GM12878 (cell line): ENCODE data around the gene GLG1. TPM values are rescaled to one million over a fixed set of nuclear protein-coding genes. Genes with fewer than 3 reads are reported as not detected.

ENCODE experiments used
- ATAC-seq: fragments of 200-7000 bp; cut with Tn5 transposase; 3 replicates; pipeline ENCODE4 v1.9.1; 2020; ENCODE audit warnings: mild to moderate bottlenecking, moderate library complexity
- BruUV-seq: library from RNA; stranded (reverse); fragments of 400-500 nt; replicated peaks from 2 replicates; lab custom pipeline; 2021; lab: Mats Ljungman, UMichigan
- CTCF ChIA-PET: fragments of 300-600 bp; sonication (Branson Sonifier 250); formaldehyde crosslinking; extraction: SDS; loops from one replicate; lab custom pipeline; 2021; ENCODE audit warnings: inconsistent platforms; lab: Yijun Ruan, JAX
- POLR2A ChIA-PET: fragments of 350-600 bp; formaldehyde crosslinking; extraction: SDS; loops from one replicate; lab custom pipeline; 2021; ENCODE audit warnings: inconsistent platforms; lab: Charles Lee
- RAD21 ChIA-PET: fragments of 300-600 bp; sonication (Branson Sonifier 250); formaldehyde crosslinking; loops from one replicate; lab custom pipeline; 2023; ENCODE audit warnings: antibody characterized with exemption; ENCODE audit not compliant: unreplicated experiment; lab: Charles Lee
- SMC1A ChIA-PET: fragments of 300-600 bp; sonication (Branson Sonifier 250); formaldehyde crosslinking; loops from one replicate; lab custom pipeline; 2023; ENCODE audit not compliant: unreplicated experiment, uncharacterized antibody; lab: Charles Lee
- DNase-seq: peaks from one replicate; pipeline ENCODE4 v3.0.0-alpha.2; 2011; ENCODE audit warnings: low read depth, low spot score
- FAIRE-seq: peaks from 3 replicates; lab custom pipeline; 2011; peaks lifted over from hg19 to GRCh38; lab: Jason Lieb, UNC
- H2AFZ ChIP-seq: 2 replicates; pipeline ENCODE4 v1.6.0; 2011; ENCODE audit warnings: low read depth, low read length, control low read depth; ENCODE audit not compliant: control insufficient read depth
- H3K27ac ChIP-seq: 2 replicates; pipeline ENCODE4 v1.5.1; 2011; ENCODE audit warnings: control low read depth; ENCODE audit not compliant: control insufficient read depth, insufficient read depth
- H3K27me3 ChIP-seq, 2 experiments: replicated peaks in 1 of 2; 2 replicates each; pipeline versions ENCODE4 v1.6.0 to v1.6.1; 2011; ENCODE audit warnings: low read length in 1 of 2; ENCODE audit not compliant: control insufficient read depth in 2 of 2, insufficient read depth in 2 of 2
- H3K36me3 ChIP-seq, 2 experiments: 2 replicates each; pipeline ENCODE4 v1.5.1; 2011; ENCODE audit warnings: low read length in 1 of 2; ENCODE audit not compliant: control insufficient read depth in 2 of 2, insufficient read depth in 2 of 2
- H3K4me1 ChIP-seq: 2 replicates; pipeline ENCODE4 v1.6.1; 2011; ENCODE audit warnings: mild to moderate bottlenecking, low read length, moderate library complexity, mixed read lengths; ENCODE audit not compliant: control insufficient read depth, insufficient read depth
- H3K4me2 ChIP-seq: 2 replicates; pipeline ENCODE4 v1.6.0; 2011; ENCODE audit warnings: control low read depth; ENCODE audit not compliant: control insufficient read depth, insufficient read depth
- H3K4me3 ChIP-seq: fragments of 200-600 bp; sonication (generic); 2 replicates; pipeline ENCODE4 v1.5.1; 2016
- H3K79me2 ChIP-seq: 2 replicates; pipeline ENCODE4 v1.6.0; 2011; ENCODE audit warnings: low read length; ENCODE audit not compliant: control insufficient read depth, insufficient read depth
- H3K9ac ChIP-seq: 2 replicates; pipeline ENCODE4 v1.8.0; 2011; ENCODE audit warnings: low read length, control low read depth, mixed read lengths; ENCODE audit not compliant: control insufficient read depth, insufficient read depth
- H3K9me3 ChIP-seq: replicated peaks from 3 replicates; pipeline ENCODE4 v1.5.1; 2011; ENCODE audit warnings: mild to moderate bottlenecking, low read length; ENCODE audit not compliant: control insufficient read depth, insufficient read depth
- H4K20me1 ChIP-seq: 2 replicates; pipeline ENCODE4 v1.6.0; 2011; ENCODE audit not compliant: control insufficient read depth, insufficient read depth
- ATF7 ChIP-seq: fragments of 450-650 bp; IDR thresholded peaks from 2 replicates; pipeline ENCODE4 v1.6.1; 2016; ENCODE audit warnings: low read depth, mild to moderate bottlenecking
- BCL11A ChIP-seq: IDR thresholded peaks from 2 replicates; pipeline ENCODE4 v1.6.1; 2011; ENCODE audit warnings: low read depth, low read length
- CBFB ChIP-seq: IDR thresholded peaks from 2 replicates; pipeline ENCODE4 v1.6.1; 2016; ENCODE audit warnings: antibody characterized with exemption, low read depth
- CREB1 ChIP-seq: IDR thresholded peaks from 2 replicates; pipeline ENCODE4 v1.6.1; 2012; ENCODE audit warnings: low read depth, mild to moderate bottlenecking, inconsistent platforms
- EED ChIP-seq: sonication (generic); IDR thresholded peaks from 2 replicates; pipeline ENCODE4 v1.6.1; 2016; ENCODE audit warnings: antibody characterized with exemption, low read depth
- EGR1 ChIP-seq, 2 experiments: IDR thresholded peaks; 1 replicate in 1 of 2; 2 replicates in 1 of 2; pipeline ENCODE4 v1.6.1; 2011 to 2012; ENCODE audit warnings: low read depth in 2 of 2, low read length in 2 of 2, borderline replicate concordance in 1 of 2, mild to moderate bottlenecking in 1 of 2, moderate library complexity in 1 of 2
- EZH2 ChIP-seq: IDR thresholded peaks from 2 replicates; pipeline ENCODE4 v1.6.1; 2012; ENCODE audit warnings: low read depth, mild to moderate bottlenecking, control low read depth, inconsistent platforms, low read length, borderline replicate concordance; ENCODE audit not compliant: control insufficient read depth
- FOXM1 ChIP-seq: IDR thresholded peaks from 2 replicates; pipeline ENCODE4 v1.6.1; 2012; ENCODE audit warnings: low read depth, mild to moderate bottlenecking, inconsistent platforms, low read length, moderate library complexity
- MEF2A ChIP-seq: IDR thresholded peaks from 2 replicates; pipeline ENCODE4 v1.6.1; 2011; ENCODE audit warnings: low read depth, mild to moderate bottlenecking, low read length, moderate library complexity; ENCODE audit not compliant: insufficient read depth
- MLLT1 ChIP-seq: fragments of 450-650 bp; IDR thresholded peaks from 2 replicates; pipeline ENCODE4 v1.6.1; 2016; ENCODE audit warnings: mild to moderate bottlenecking
- NR2C2 ChIP-seq: IDR thresholded peaks from 2 replicates; pipeline ENCODE4 v1.6.1; 2011; ENCODE audit warnings: borderline replicate concordance, low read depth; ENCODE audit not compliant: control insufficient read depth, insufficient read length
- NR2F1 ChIP-seq: fragments of 450-650 bp; conservative IDR thresholded peaks from 2 replicates; pipeline ENCODE4 v1.6.1; 2017; ENCODE audit warnings: mild to moderate bottlenecking
- PAX5 ChIP-seq: IDR thresholded peaks from 2 replicates; pipeline ENCODE4 v1.6.1; 2011; ENCODE audit warnings: low read depth, low read length, borderline replicate concordance
- PML ChIP-seq: IDR thresholded peaks from 2 replicates; pipeline ENCODE4 v1.6.1; 2012; ENCODE audit warnings: low read length, inconsistent platforms
- RAD21 ChIP-seq: IDR thresholded peaks from 2 replicates; pipeline ENCODE4 v1.6.1; 2011; ENCODE audit warnings: mild to moderate bottlenecking, low read depth, low read length, moderate library complexity; ENCODE audit not compliant: insufficient read depth
- SMC3 ChIP-seq: IDR thresholded peaks from 2 replicates; pipeline ENCODE4 v1.6.1; 2011; ENCODE audit warnings: low read length, improper control_type of control experiment, borderline replicate concordance
- SRF ChIP-seq, 2 experiments: IDR thresholded peaks; 2 replicates each; pipeline ENCODE4 v1.6.1; 2011; ENCODE audit warnings: low read depth in 2 of 2, low read length in 2 of 2, mild to moderate bottlenecking in 1 of 2, moderate library complexity in 1 of 2
- TCF3 ChIP-seq: IDR thresholded peaks from 2 replicates; pipeline ENCODE4 v1.6.1; 2012; ENCODE audit warnings: low read depth, mild to moderate bottlenecking, low read length, borderline replicate concordance; ENCODE audit not compliant: insufficient read depth
- YY1 ChIP-seq: IDR thresholded peaks from 2 replicates; pipeline ENCODE4 v1.6.1; 2011; ENCODE audit warnings: low read depth, mild to moderate bottlenecking, low read length
- ZBED1 ChIP-seq: IDR thresholded peaks from 2 replicates; pipeline ENCODE4 v1.6.1; 2016; ENCODE audit warnings: borderline replicate concordance
- ZNF217 ChIP-seq: fragments of 450-650 bp; IDR thresholded peaks from 2 replicates; pipeline ENCODE4 v1.6.1; 2017; ENCODE audit warnings: antibody characterized with exemption, mild to moderate bottlenecking
- WGBS: methylation state at CpG from one replicate; pipeline ENCODE4 v1.1.6; 2016; ENCODE audit warnings: low lambda C conversion rate; ENCODE audit not compliant: insufficient replicate concordance, insufficient coverage; ENCODE audit errors: missing lambda C conversion rate; 5-methylcytosine and 5-hydroxymethylcytosine counted together
- in situ Hi-C: fragments of 300-500 bp; cut with MboI; formaldehyde crosslinking; loops from 9 replicates; pipeline ENCODE4 v1.14.3; 2018; ENCODE audit warnings: mixed read lengths
- intact Hi-C: fragments of 100-400 bp; cut with micrococcal nuclease; formaldehyde crosslinking; loops from one replicate; pipeline ENCODE4 v1.14.2; 2022; ENCODE audit not compliant: unreplicated experiment
- polyA plus RNA-seq, 11 experiments: library from polyadenylated mRNA; depleted of rRNA in 4 of 11; unstranded in 6 of 11; stranded (reverse) in 5 of 11; fragments of >200 nt; fragmentation: Nextera tagmentation in 4 of 11; fragmentation: Illumina TruSeq in 1 of 11; extraction: Ambion mirVana in 4 of 11; extraction: Trizol in 1 of 11; gene quantifications; 1 replicate in 1 of 11; 2 replicates in 10 of 11; pipeline versions ENCODE4 v1.2.1 to v1.2.3, GENCODE V29; 2011 to 2016; ENCODE audit warnings: inconsistent platforms in 2 of 11, missing spikeins in 2 of 11, low read depth in 1 of 11
- total RNA-seq, 4 experiments: library from RNA; depleted of rRNA in 3 of 4; stranded (reverse); fragments of >200 nt in 3 of 4; fragmentation: Illumina TruSeq in 1 of 4; extraction: Trizol in 1 of 4; gene quantifications; 2 replicates each; pipeline versions ENCODE4 v1.2.1 to v1.2.3, GENCODE V29; 2013 to 2021
- TF ChIP-seq, protein P1 (sequence below): fragments of 450-650 bp; IDR thresholded peaks from 2 replicates; pipeline ENCODE4 v1.6.1; 2017; ENCODE audit warnings: borderline replicate concordance

Gene GLG1
- total and polyA plus RNA-seq, 10 of the 15 experiments (the other 5 are each of a cell fraction or from before 2014, with no cell fraction given) = 7.6 to 49.4 (median 28.2) TPM

- DNase-seq (peak; percentile 38), FAIRE-seq (peak; percentile 81), ATAC-seq (peak; percentile 94)
- RAD21 ChIA-PET = no interaction called here
- CTCF ChIA-PET = no interaction called here
- SMC1A ChIA-PET = no interaction called here
- H3K79me2 ChIP-seq = no peaks in the 10 kb centered on the region
- no peak overlapping the region for H3K27ac ChIP-seq
- H3K4me3 ChIP-seq = no peak overlapping the region
- no peaks in the 10 kb centered on the region for H3K9me3 ChIP-seq
- no peak overlapping the region for H2AFZ ChIP-seq
- WGBS = 22% methylated on average over 14 of the region's 14 CpGs
- POLR2A ChIA-PET = no interaction called here
- H3K9ac ChIP-seq = no peak overlapping the region
- BruUV-seq = no TSS peak
- in situ Hi-C loops = no loop called here
- H3K4me1 ChIP-seq = peaks cover 17% of the 10 kb centered on the region
- H3K27me3 ChIP-seq = no peaks in the 10 kb centered on the region
- H4K20me1 ChIP-seq = peaks cover 10% of the 10 kb centered on the region
- intact Hi-C loops = no loop called here
- peaks cover 0 to 23% of the 10 kb centered on the region in 2 experiments; a peak in 3 of 4 replicates for H3K36me3 ChIP-seq
- no peak overlapping the region for H3K4me2 ChIP-seq
- TF ChIP-seq CBFB (peak; percentile 74; the same call in 1 of the 2 replicates), NR2F1 (0 out of 2 replicates have a peak, but pooled peaks have one; percentile 38), ZBED1 (peak; percentile 59; the same call in 1 of the 2 replicates), TCF3 (0 out of 2 replicates have a peak, but pooled peaks have one; percentile 46), EGR1 (IDR thresholded peaks at IDR 0.05; ENCODE audit: borderline replicate concordance in 1 of 2, low read depth in 2 of 2, low read length in 2 of 2) (peak in 1 of 2 experiments; percentile 81; a peak in 2 of 3 replicates), MLLT1 (no peak), PAX5 (peak; percentile 99), EZH2 (no peak), NR2C2 (no peak), PML (0 out of 2 replicates have a peak, but pooled peaks have one; percentile 23), SRF (IDR thresholded peaks at IDR 0.05; ENCODE audit: low read depth in 2 of 2, low read length in 2 of 2) (no peak), YY1 (0 out of 2 replicates have a peak, but pooled peaks have one; percentile 17), CREB1 (0 out of 2 replicates have a peak, but pooled peaks have one; percentile 15), EED (peak; percentile 73), SMC3 (no peak), FOXM1 (0 out of 2 replicates have a peak, but pooled peaks have one; percentile 41), BCL11A (peak; percentile 47; the same call in 1 of the 2 replicates), ZNF217 (0 out of 2 replicates have a peak, but pooled peaks have one; percentile 58), ATF7 (0 out of 2 replicates have a peak, but pooled peaks have one; percentile 22), RAD21 (no peak), MEF2A (0 out of 2 replicates have a peak, but pooled peaks have one; percentile 44)
- TF ChIP-seq, protein P1, sequence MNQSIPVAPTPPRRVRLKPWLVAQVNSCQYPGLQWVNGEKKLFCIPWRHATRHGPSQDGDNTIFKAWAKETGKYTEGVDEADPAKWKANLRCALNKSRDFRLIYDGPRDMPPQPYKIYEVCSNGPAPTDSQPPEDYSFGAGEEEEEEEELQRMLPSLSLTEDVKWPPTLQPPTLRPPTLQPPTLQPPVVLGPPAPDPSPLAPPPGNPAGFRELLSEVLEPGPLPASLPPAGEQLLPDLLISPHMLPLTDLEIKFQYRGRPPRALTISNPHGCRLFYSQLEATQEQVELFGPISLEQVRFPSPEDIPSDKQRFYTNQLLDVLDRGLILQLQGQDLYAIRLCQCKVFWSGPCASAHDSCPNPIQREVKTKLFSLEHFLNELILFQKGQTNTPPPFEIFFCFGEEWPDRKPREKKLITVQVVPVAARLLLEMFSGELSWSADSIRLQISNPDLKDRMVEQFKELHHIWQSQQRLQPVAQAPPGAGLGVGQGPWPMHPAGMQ = no peak
Measured at GRCh38 chr16:74451951-74452758, 154.8 kb downstream of the GLG1 start.
